ENCODE measurements around the gene COPE. TPM values are rescaled to one million over a fixed set of nuclear protein-coding genes. Genes with fewer than 3 reads are reported as not detected.
A peak's percentile ranks its signal among the peaks of the same experiment; 100 is the strongest.

Gene COPE
- total RNA-seq, 1 donor from 2014 or later, result 192 TPM

- H3K27ac Mint-ChIP-seq, result no peak overlapping the region
- peaks cover 20% of the 10 kb centered on the region for H3K36me3 Mint-ChIP-seq (ENCODE audit: insufficient read depth)
These were observed 12.4 kb upstream of the COPE start for GRCh38 chr19:18931316-18932162.

DNA sequence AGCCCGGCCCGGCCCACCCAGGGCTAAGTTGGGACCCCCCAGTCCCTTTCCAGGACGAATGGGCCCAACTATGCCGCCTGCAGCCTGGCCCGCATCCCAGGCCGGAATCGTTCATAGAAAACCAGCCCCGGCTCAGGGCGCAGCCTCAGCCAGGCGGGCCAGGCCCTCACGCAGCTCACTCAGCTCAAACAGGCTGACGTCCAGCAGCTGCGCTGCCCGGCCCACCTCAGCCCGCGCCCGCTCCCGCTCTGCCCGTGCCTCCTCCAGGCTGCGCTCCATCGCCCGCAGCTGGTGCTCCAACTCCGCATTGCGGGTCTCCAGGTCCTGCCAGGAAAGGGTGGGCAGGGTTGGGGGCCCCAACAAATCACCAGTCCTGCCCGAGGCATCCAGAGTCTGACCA lies 10.1 kb upstream of the COPE start:
- H3K4me1 Mint-ChIP-seq (ENCODE audit: low read depth), result no peaks in the 10 kb centered on the region
- H3K27ac Mint-ChIP-seq, result no peak overlapping the region

More at GRCh38 chr19:18931316-18932162, 12.4 kb upstream of the COPE start:
- H3K27me3 Mint-ChIP-seq, result no peaks in the 10 kb centered on the region
- no peak for TF ChIP-seq CTCF (IDR thresholded peaks at IDR 0.05; ENCODE audit: unreplicated experiment)
- no peaks in the 10 kb centered on the region for H3K9me3 Mint-ChIP-seq (ENCODE audit: low read depth)
- no peaks in the 10 kb centered on the region for H3K4me1 Mint-ChIP-seq (ENCODE audit: low read depth)
- no peak overlapping the region for H3K4me3 Mint-ChIP-seq (ENCODE audit: low read depth)
- DNase-seq (ENCODE audit: low spot score, unreplicated experiment), result no peak

GRCh38 chr19:18928018-18928805 lies 9.0 kb upstream of the COPE start:
- peaks cover 12% of the 10 kb centered on the region for H3K36me3 Mint-ChIP-seq (ENCODE audit: insufficient read depth)

More for the DNA sequence above, 10.1 kb upstream of the COPE start:
- Mint-ChIP-seq H3K4me3 (ENCODE audit: low read depth) (no peak overlapping the region), H3K27me3 (no peaks in the 10 kb centered on the region), H3K9me3 (ENCODE audit: low read depth) (no peaks in the 10 kb centered on the region), H3K36me3 (ENCODE audit: insufficient read depth) (peaks cover 17% of the 10 kb centered on the region)
- TF ChIP-seq CTCF (IDR thresholded peaks at IDR 0.05; ENCODE audit: unreplicated experiment), result no peak
- no peak for DNase-seq (ENCODE audit: low spot score, unreplicated experiment)

DNA sequence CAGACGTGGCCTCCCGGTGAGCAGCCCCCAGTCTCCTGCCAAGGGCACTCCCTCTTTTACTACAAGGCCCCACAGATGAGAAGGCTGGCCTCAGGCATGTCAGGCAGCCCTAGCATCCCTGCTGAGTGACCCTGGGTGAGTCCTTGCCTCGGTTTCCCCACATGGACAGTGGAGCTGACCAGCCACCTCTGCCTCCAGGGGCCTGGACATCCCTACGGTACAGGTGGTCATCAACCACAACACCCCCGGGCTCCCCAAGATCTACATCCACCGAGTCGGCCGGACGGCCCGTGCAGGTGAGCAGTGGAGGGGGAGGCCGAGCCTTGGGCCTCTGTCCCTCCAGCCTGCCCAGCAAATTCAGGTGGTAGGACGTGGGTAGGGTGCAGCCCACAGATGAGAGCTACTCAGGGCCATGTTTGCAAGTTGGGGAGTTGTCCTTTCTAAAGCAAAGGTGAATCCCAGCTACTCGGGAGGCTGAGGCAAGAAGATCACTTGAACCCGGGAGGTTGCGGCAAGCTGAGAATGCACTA lies 5.6 kb upstream of the COPE start:
- peak overlapping the region; percentile 80 for H3K27ac Mint-ChIP-seq
- TF ChIP-seq CTCF (IDR thresholded peaks at IDR 0.05; ENCODE audit: unreplicated experiment), result no peak
- H3K27me3 Mint-ChIP-seq, result no peaks in the 10 kb centered on the region
- no peak for DNase-seq (ENCODE audit: low spot score, unreplicated experiment)
- H3K4me1 Mint-ChIP-seq (ENCODE audit: low read depth), result peaks cover 6% of the 10 kb centered on the region
- no peaks in the 10 kb centered on the region for H3K9me3 Mint-ChIP-seq (ENCODE audit: low read depth)
- peak overlapping the region; percentile 24 for H3K4me3 Mint-ChIP-seq (ENCODE audit: low read depth)
- peaks cover 8% of the 10 kb centered on the region for H3K36me3 Mint-ChIP-seq (ENCODE audit: insufficient read depth)

More at GRCh38 chr19:18928018-18928805, 9.0 kb upstream of the COPE start:
- Mint-ChIP-seq H3K27me3 (no peaks in the 10 kb centered on the region), H3K27ac (no peak overlapping the region), H3K4me3 (ENCODE audit: low read depth) (no peak overlapping the region), H3K4me1 (ENCODE audit: low read depth) (no peaks in the 10 kb centered on the region), H3K9me3 (ENCODE audit: low read depth) (no peaks in the 10 kb centered on the region)
- no peak for DNase-seq (ENCODE audit: low spot score, unreplicated experiment)
- no peak for TF ChIP-seq CTCF (IDR thresholded peaks at IDR 0.05; ENCODE audit: unreplicated experiment)

Measured in progenitor cell of endocrine pancreas (in vitro differentiated cells).